HCT116 (cell line): Measurements from ENCODE around the gene IL25.

Source experiments
- ELF1 ChIP-seq: IDR thresholded peaks from 2 replicates; pipeline ENCODE4 v1.6.1; 2012; ENCODE audit warnings: low read depth, borderline replicate concordance
- FOSL1 ChIP-seq: IDR thresholded peaks from 2 replicates; pipeline ENCODE4 v1.6.1; 2012; ENCODE audit warnings: low read depth
- POLR2A ChIP-seq: IDR thresholded peaks from 2 replicates; pipeline ENCODE4 v1.7.0; 2011; ENCODE audit warnings: borderline replicate concordance; ENCODE audit not compliant: insufficient read depth, insufficient read length; ENCODE audit errors: extremely low read depth
- POLR2AphosphoS5 ChIP-seq: IDR thresholded peaks from 2 replicates; pipeline ENCODE4 v1.6.1; 2011; ENCODE audit warnings: mild to moderate bottlenecking, low read depth, low read length, moderate library complexity
- RAD21 ChIP-seq: IDR thresholded peaks from 2 replicates; pipeline ENCODE4 v1.6.1; 2012; ENCODE audit warnings: low read depth, mild to moderate bottlenecking
- SP1 ChIP-seq: IDR thresholded peaks from 2 replicates; pipeline ENCODE4 v1.6.1; 2012; ENCODE audit warnings: low read depth
- TCF7L2 ChIP-seq: IDR thresholded peaks from 2 replicates; pipeline ENCODE4 v1.7.0; 2011; ENCODE audit warnings: borderline replicate concordance, inconsistent platforms; ENCODE audit not compliant: insufficient read depth, insufficient read length; ENCODE audit errors: extremely low read depth
- ZNF274 ChIP-seq: fragments of 200-500 bp; sonication (Bioruptor generic); IDR thresholded peaks from 2 replicates; pipeline ENCODE4 v1.6.1; 2014; ENCODE audit warnings: mild to moderate bottlenecking, low read depth, low read length, inconsistent platforms
- TF ChIP-seq, protein P1 (sequence below), 3 experiments: fragments of 200-600 bp in 1 of 3; sonication (generic) in 1 of 3; IDR thresholded peaks in 2 of 3; conservative IDR thresholded peaks in 1 of 3; 2 replicates each; pipeline ENCODE4 v1.5.1; 2012 to 2017; ENCODE audit warnings: low read depth in 2 of 3, low read length in 2 of 3, antibody characterized with exemption in 1 of 3, borderline replicate concordance in 1 of 3, control low read depth in 1 of 3, mild to moderate bottlenecking in 1 of 3, mixed read lengths in 1 of 3, mixed run types in 1 of 3, moderate library complexity in 1 of 3; ENCODE audit not compliant: insufficient read depth in 1 of 3
- TF ChIP-seq, protein P2 (sequence below): IDR thresholded peaks from 2 replicates; pipeline ENCODE4 v1.6.1; 2012; ENCODE audit warnings: low read depth

DNA sequence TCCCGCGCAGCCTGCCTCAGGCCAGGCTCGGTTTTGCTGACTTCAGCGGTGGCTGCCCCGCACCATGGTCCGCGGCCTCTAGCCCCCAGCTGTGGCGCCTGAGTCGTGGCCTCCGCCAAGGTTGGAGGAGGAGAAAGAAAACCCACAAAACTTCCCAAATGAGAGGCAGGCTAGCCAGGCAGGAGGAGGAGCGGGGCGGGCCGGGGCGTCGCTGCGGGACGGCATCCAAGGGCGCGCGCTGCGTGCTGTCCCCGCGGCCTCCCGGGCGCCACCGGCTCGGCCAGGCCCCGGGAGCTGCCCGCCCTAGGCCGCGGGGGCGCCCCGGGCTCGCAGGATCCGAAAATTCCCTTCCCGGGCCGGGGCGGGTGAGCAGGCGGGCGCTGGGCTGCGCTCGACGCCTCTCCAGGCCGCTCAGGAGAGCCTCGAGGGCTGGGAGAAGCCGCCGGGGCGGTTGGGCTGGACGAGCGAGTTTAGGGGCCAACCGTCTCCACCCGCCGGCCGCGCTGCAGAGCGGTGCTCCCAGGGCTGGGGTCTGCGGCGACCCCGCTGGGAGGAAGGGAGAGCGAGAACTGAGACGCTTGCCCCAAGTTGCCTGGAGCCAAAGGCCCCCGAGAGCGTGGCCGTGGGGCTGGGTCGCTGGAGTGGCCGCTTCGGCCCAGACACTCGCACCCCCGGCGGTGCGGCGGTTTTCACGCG, 7.4 kb upstream of the IL25 start, which contains the start of gene EFS:
- TF ChIP-seq, protein P1, sequence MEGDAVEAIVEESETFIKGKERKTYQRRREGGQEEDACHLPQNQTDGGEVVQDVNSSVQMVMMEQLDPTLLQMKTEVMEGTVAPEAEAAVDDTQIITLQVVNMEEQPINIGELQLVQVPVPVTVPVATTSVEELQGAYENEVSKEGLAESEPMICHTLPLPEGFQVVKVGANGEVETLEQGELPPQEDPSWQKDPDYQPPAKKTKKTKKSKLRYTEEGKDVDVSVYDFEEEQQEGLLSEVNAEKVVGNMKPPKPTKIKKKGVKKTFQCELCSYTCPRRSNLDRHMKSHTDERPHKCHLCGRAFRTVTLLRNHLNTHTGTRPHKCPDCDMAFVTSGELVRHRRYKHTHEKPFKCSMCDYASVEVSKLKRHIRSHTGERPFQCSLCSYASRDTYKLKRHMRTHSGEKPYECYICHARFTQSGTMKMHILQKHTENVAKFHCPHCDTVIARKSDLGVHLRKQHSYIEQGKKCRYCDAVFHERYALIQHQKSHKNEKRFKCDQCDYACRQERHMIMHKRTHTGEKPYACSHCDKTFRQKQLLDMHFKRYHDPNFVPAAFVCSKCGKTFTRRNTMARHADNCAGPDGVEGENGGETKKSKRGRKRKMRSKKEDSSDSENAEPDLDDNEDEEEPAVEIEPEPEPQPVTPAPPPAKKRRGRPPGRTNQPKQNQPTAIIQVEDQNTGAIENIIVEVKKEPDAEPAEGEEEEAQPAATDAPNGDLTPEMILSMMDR (IDR thresholded peaks at IDR 0.05 in 2 of 3, conservative IDR thresholded peaks at IDR 0.05 in 1 of 3; ENCODE audit: borderline replicate concordance in 1 of 3, insufficient read depth in 1 of 3, low read depth in 2 of 3, low read length in 2 of 3) = no peak
- TF ChIP-seq, protein P2, sequence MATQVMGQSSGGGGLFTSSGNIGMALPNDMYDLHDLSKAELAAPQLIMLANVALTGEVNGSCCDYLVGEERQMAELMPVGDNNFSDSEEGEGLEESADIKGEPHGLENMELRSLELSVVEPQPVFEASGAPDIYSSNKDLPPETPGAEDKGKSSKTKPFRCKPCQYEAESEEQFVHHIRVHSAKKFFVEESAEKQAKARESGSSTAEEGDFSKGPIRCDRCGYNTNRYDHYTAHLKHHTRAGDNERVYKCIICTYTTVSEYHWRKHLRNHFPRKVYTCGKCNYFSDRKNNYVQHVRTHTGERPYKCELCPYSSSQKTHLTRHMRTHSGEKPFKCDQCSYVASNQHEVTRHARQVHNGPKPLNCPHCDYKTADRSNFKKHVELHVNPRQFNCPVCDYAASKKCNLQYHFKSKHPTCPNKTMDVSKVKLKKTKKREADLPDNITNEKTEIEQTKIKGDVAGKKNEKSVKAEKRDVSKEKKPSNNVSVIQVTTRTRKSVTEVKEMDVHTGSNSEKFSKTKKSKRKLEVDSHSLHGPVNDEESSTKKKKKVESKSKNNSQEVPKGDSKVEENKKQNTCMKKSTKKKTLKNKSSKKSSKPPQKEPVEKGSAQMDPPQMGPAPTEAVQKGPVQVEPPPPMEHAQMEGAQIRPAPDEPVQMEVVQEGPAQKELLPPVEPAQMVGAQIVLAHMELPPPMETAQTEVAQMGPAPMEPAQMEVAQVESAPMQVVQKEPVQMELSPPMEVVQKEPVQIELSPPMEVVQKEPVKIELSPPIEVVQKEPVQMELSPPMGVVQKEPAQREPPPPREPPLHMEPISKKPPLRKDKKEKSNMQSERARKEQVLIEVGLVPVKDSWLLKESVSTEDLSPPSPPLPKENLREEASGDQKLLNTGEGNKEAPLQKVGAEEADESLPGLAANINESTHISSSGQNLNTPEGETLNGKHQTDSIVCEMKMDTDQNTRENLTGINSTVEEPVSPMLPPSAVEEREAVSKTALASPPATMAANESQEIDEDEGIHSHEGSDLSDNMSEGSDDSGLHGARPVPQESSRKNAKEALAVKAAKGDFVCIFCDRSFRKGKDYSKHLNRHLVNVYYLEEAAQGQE = no peak
- TF ChIP-seq POLR2A (no peak), RAD21 (no peak), SP1 (no peak), TCF7L2 (no peak), POLR2AphosphoS5 (no peak), FOSL1 (no peak), ELF1 (no peak), ZNF274 (no peak)
